Measurements from ENCODE around the gene JUND.

Gene JUND

GRCh38 chr19:18308051-18308947 lies 26.9 kb upstream of the JUND start:
- no peak for DNase-seq

- peak; percentile 36 for DNase-seq
Measured at GRCh38 chr19:18307271-18307681, 25.9 kb upstream of the JUND start.

- DNase-seq, result no peak
Measured at GRCh38 chr19:18306888-18307260, 25.5 kb upstream of the JUND start.

DNA sequence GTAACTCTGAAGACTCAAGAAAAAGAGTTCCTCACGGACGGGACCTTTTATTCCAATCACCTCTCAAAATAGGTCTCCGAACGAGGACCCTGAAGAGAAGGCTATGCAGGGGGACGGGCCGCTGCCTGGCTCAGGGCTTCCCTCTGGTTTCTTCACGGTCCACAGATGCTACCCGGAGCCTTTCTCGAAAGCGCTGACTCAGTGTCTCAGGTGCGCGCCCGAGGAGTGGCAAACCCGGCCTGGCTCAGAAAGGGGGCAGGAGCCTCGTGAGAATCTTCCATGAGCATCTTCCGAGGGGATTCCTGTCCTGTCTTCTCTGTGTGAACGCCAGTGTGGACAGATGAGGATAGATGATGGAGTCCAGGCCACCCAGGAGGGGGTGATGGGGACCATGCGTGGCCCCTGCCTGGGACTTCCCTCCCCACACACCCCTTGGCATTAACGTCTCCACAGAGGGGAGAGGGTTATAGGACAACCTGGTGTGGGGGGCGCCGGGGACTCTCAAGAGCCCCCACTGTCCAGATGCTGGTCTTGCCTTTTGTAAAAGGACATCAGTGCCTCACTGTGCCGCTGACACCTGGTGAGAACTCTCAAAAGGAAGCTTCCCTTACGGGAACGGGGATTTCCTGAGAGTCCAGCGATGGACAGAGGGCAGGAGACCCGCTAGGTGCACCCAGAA lies 24.9 kb upstream of the JUND start:
- DNase-seq, result no peak

DNA sequence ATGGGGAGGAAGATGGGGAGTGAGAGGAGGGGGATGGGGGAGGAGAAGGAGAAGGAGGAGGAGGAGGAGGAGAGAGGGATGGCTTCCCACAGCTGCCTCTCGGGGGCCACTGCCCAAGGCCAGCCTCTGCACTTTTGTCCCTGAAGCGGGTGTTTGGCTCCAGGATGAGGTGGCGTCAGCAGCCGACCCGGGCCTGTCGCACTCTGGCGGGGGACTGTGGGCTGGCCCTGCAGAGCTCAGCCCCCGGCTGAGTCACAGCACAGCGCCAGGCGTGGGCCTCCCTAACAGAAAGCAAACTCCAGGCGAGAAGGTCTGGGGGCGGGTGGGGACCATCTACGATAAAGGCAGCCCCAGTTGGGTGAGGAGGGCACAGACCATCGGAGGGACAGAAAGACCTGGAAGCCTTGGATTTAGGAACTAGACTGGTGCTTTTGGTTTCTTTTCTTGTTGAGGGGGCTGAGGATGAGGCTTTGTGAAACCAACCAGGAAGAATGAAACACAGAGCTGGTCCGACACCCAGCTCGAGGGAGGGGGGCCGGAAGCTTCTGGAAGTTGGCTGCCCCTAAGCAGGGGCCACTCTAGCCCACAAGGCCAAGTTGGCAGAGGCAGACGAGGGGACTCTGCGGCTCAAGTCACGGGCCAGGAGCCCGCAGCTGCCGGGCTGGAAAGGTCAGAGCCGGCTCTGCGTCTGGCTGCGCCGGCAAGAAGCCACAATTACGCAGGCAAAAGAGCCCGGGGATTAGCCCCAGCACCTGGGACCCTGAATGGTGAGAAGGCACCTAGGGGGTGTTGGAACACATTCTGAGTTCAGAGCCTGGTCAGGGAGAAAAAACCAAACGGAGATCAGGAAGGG lies 23.3 kb upstream of the JUND start:
- peak; percentile 91 for DNase-seq

GRCh38 chr19:18304208-18304457 lies 22.7 kb upstream of the JUND start:
- no peak for DNase-seq

- DNase-seq, result no peak
Measured at GRCh38 chr19:18301718-18302111, 20.3 kb upstream of the JUND start.

DNA sequence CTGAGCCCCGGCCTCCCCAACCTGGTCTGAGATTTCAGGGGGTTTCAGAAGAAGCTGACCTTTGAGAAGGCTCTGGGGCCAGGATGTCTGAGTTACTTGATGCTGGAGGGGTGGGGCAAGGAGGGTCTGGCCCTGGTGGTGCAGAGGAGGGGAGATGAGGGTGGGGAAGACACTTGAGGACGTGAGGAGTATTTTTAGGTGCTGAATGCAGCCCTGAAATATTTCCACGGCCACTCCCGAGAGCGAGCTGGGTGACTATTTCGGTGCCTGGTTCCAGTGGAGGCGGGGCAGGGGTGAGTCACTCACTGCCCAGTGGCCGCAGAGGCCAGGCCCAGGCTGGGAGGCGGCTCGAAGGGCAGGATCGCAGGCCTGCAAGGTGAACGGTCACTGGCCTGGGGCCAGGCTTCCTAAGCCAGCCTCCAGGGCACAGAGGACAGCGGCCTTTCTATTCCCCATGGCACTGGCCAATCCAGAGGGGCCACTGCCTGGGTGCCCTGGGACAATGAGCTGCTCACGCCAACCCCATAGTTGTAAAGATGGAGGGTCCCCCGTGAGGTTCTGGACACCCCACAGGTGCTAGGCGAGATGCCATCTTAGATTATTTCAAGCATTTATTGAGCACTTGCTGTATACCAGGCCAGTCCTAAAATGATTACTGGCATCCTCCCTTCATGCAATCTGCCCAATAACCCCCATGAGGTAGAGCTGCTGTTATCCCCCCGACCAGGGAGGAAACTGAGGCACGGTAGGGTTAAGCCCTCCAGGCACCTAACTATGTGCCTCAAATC lies 19.7 kb upstream of the JUND start:
- DNase-seq, result no peak

DNA sequence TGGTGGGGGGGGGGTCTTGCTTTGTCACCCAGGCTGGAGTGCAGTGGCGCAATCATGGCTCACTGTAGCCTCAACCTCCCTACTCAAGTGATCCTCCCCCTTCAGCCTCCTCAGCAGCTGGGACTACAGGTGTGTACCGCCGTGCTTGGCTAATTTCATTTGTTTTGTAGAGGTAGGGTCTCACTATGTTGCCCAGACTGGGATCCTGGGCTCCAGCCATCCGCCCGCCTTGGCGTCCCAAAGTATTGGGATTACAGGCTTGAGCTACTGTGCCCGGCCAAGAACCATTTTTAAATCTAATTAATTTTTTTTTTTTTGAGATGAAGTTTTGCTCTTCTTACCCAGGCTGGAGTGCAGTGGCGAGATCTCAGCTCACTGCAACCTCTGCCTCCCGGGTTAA lies 18.2 kb upstream of the JUND start:
- no peak for DNase-seq

DNA sequence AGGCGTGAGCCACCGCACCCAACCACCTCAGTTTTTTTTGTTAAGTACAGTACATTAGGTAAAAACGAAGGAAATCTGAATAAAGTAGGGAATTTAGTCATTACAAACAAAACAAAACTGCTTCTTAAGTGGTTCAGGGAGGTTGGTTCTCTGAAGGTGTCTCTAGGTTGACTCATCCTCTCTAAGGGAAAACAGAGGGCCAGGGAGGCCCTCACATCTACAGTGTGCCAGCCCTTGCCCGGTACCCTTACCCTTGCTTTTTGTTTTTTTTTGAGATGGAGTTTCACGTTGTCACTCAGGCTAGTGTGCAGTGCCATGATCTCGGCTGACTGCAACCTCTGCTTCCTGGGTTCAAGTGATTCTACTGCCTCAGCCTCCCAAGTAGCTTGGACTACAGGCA lies 17.2 kb upstream of the JUND start:
- peak; percentile 57 for DNase-seq

DNA sequence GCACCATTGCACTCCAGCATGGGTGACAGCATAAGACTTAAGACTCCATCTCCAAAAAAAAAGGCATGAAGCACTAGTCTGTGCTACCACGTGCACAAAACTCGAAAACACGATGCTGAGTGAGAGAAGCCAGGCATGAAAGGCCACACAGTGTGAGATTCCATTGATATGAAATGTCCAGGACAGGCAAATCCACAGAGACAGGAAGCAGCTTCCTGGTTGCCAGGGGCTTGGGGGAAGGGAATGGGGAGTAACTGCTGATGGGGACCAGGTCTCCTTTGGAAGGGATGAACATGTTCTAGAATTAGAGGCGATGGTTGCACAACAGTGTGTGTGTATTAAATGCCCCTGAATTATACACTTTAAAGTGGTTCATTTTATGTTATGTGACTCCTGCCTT lies 15.9 kb upstream of the JUND start:
- no peak for DNase-seq

- no peak for DNase-seq
Measured at GRCh38 chr19:18295034-18295451, 13.6 kb upstream of the JUND start.

GRCh38 chr19:18294467-18294864 lies 13.0 kb upstream of the JUND start:
- DNase-seq, result peak; percentile 94

GRCh38 chr19:18293642-18294466 lies 12.4 kb upstream of the JUND start:
- DNase-seq, result no peak

DNA sequence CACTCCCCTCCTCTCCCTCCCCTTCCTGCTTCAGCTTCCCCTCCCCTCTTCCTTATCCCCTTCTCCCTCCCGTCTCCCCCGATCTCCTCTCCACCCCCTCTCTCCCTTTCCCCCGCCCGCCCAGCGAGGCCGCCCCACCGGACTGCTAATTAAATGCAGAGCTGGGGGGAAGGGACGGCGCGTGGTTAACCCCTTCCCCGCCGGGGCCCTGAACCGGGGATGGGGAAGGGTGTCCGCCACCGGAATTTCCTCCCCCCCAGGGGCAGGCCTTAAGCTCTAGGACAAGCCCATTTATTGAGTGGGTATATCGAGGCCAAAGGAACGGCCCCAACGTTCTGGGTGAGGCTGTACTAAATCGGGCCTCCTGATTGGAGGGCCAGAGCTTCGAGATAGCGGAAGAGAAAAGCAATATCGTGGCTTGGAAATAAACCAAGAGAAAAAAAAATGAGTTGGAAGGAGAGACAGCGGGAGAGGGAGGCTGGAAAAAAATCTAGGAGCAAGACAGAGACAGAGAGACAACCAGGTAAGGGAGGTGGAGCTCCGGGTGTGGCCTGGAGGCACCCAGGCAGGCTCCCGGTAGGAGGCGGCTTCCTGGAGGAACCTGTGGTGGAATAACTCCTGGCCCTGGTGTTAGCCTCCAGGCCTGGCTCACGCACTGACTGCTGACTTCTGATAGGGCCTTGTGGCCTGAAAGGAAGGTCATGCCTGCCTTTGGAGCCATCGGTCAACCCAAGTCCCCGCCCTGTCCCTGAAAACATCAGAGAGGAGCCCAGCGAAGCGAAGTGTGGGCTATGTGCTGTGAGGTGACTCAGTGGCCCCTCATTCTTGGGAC lies 11.6 kb upstream of the JUND start:
- peak; percentile 91 for DNase-seq

DNA sequence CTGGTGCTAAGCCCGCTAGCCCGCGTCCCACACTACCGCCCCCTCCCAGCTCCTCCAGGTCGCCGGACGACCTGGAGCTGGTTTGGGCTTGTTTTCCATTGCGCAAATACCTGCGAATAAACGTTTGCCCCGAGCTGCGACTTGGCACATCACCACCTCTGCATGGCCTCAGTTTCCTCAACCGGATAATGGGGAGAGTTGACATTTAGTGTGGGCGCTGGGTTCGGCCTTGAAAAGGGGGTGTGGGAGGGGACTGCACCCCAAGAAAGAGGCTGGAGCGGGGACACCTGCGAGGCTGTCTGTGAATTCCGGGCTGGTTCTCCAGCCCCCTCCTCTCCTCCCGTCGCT lies 11.0 kb upstream of the JUND start:
- DNase-seq, result no peak

GRCh38 chr19:18291590-18292461 lies 10.4 kb upstream of the JUND start:
- DNase-seq, result peak; percentile 93

DNA sequence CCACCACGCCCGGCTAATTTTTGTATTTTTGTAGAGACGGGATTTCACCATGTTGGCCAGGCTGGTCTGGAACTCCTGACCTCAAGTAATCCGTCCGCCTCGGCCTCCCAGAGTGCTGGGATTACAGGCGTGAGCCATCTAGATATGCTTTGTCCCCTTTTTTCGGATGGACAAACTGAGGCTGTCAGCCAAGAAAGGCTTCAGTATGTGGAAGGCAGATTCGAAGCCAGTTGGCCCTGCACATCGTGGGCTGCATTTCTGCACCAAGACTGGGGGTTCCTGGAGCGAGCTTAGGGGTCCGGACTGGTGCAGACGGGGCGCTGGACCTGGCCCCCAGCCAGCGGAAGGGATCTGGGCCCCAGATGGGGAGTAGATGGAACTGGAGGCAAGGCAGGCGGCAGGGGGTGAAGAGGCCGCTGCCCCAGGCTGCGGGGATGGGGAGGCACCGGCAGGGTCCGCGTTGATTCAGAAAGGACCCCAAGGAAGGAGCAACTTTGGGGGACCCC lies 9.7 kb upstream of the JUND start:
- DNase-seq, result no peak

DNA sequence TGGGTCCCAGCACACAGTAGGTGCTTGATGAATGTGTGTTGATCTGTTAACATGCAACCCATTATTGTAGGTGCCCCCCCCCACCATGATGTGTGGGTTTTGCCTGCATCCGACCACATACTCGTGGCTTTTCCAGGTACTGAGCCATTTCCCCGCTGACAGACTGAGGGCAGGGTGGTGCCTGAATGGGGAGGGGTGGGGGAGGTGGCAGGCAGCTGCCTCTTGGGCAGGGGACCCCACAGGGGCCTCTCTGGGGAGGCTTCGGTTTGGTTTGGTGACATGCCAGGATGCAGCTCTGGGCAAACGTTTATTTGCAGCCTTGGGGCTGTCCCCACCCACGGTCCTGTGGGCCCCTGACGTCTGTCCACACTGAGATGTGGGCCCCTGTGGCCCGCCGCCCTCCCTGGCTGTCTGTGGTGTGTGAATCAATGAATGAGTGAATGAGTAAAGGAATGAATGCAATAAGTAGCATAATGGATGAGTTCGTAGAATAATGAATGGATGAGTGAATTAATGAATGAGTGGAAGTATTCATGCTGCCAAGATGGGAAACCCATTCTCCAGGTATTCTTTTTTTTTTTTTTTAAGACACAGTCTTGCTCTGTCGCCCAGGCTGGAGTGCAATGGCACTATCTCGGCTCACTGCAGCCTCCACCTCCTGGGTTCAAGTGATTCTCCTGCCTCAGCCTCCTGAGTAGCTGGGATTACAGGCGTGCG lies 9.0 kb upstream of the JUND start:
- DNase-seq, result peak; percentile 96
